GM19372 (cell line): Measurements from ENCODE around the gene MIAT.
"Not testable (repeated sequence)": the region's sequence is repeated elsewhere in the genome, so short reads cannot be mapped to it uniquely, and the experiment has no call there.

Experiments
- ATAC-seq: cut with Tn5 transposase; IDR thresholded peaks from one replicate; pipeline ENCODE4 v1.9.1; 2021; ENCODE audit warnings: mild to moderate bottlenecking, low read depth, moderate library complexity; ENCODE audit not compliant: unreplicated experiment

MIAT gene

DNA sequence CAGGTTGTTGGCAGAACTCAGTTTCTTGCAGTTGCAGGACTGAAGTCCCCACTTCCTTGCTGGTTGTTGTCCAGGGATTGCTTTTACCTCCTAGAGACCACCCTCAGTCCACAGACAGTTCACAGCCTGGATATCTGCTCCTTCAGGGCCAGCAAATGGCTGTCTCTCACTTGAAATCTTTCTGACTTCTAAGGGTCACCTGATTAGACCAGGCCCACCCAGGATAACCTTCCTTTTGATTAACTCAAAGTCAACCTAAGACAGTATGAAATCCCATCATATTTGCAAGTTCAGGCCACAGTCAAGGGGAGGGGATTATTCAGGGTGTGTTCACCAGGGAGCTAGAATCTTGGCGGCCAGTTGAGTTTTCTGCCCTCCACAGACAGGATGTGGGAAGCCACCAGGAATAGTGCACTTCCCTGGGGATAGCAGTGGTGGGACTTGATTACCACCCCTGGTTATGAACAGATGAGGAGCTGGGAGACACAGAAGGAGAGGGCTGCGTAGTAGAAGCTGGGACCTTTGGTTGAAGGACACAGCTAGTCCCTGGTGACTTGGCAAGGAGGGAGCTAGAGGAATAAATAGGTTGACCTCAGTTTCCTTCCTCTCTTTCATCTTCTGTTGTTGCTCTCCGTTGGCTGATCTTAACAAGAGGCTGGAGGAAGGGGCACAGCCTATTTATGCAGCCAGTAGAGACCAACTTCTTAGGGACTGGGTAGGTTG lies 33.4 kb downstream of the MIAT start:
- ATAC-seq: no peak

DNA sequence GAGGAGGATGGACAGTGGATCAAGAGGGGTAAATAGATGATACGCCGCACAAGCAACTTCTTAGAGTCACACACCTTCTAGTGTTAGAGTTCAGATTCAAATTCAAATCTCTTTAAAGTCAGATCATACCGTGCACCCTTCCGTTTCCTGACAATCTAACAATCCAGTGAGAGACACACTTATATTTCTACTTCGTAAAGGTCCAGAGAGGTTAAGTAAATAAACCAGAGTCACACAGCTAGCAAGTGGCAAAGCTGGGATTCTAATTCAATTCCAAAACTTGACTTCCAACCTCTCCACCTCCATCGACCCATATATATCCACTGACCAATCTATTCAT lies 34.0 kb downstream of the MIAT start:
- ATAC-seq: no peak

- ATAC-seq: no peak
Observed at GRCh38 chr22:26692215-26692614, 34.8 kb downstream of the MIAT start.

- no peak for ATAC-seq
Observed at GRCh38 chr22:26697151-26697550, 39.8 kb downstream of the MIAT start.

GRCh38 chr22:26700462-26700861 lies 43.1 kb downstream of the MIAT start:
- ATAC-seq: no peak

- ATAC-seq: no peak
Observed at GRCh38 chr22:26700886-26701285, 43.5 kb downstream of the MIAT start.

- no peak for ATAC-seq
Observed at GRCh38 chr22:26701323-26701722, 43.9 kb downstream of the MIAT start.

DNA sequence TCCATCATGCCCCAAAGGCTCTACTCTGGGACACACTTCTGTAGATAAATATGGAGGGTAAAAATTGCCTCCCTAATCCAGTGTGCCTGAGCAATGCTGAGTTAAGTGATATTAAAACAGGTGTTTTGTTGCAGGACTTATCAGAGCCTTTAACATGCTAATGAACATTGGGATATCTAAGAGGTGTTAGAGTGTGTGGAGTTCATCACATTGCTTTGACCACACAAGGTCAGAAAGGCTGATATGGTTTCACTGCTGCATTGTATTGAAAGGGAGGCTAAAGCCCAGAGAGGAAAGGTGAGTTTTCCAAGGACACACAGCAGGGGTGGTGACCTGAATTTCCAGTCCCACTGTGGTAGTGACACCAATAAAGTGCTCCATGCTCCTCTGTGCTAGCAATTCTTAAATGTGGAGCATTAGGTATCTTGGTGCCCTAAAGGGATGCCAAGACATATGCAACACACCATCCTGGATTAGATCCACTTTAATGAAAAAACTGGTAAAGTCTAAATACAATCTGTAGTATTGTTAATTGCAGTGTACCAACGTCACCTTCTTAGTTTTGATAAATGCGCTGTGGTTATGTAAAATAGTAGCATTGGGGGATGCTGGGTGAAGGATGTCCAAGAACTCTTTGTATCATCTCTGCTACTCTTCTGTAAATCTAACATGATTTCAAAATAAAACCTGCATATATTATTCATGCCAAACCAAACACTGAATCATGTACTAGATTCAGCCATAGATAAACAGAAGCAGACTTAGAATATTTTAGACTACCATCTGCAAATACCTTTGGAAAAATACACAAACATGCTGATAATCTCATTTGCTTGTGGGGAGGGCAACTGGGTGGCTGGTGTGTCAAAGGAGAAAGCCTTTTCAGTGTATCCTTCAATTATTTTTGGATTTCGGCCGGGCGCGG lies 45.8 kb downstream of the MIAT start:
- ATAC-seq: no peak

DNA sequence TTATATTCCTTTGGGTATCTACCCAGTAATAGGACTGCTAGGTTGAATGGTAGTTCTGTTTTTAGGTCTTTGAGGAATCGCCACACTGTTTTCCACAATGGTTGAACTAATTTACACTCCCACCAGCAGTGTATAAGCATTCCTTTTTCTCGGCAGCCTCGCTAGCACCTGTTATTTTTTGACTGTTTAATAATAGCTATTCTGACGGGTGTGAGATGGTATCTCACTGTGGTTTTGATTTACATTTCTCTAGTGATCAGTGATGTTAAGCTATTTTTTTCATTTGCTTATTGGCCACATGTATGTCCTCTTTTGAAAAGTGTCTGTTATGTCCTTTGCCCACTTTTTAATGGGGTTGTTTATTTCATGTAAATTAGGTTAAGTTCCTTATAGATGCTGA lies 48.0 kb downstream of the MIAT start:
- not testable (repeated sequence) for ATAC-seq

- ATAC-seq: no peak
Observed at GRCh38 chr22:26707090-26707489, 49.7 kb downstream of the MIAT start.

DNA sequence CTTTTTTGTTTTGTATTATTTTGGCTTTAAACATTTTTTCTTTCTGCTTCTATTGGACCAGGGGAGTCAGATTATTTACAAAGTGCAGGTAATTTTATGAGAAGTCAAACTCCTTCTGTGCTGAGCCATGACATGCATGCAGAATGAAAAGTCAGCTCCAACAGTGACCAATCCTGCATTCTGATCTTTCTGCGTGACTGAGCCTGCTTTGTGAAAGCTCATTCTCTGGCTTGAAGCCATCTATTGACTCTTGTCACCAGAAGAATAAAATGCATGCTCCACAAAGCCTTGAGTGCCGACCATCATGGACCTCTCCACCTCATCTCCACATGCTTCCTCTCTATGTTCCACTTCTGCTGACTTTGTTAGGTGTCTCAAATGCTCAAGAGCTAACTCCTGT lies 50.2 kb downstream of the MIAT start:
- ATAC-seq: no peak

DNA sequence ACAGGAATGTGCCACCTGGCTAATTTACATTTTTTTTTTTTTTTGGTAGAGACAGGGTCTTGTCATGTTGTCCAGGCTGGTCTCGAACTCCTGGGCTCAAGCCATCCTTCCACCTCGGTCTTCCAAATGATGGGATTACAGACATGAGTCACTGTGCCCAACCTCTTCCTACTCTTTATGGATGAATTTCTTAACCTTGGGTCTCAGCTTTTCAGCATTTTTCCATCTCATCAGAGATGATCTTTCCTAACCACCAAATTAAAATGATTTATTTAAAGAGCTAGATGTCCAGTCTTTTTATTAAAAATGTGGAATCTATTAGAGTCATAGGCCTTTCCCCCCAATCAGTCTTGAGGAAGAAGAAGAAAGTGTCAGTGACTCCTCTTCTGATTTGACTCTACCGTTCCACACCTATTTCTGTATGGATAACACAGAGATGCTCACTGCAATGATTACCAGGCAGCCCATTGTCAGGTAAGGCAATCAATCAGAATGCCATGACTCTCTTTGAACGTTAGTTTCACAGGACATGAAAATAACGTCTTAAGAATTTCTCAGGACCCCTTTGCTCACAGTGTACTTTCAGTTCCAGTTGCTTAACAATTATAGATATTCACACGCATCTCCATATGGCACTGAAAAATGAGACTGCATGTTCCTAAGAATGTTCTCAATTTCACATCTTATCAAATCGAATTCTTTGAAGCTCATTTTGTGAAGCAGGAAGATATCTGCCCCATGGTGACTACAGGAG lies 51.0 kb downstream of the MIAT start:
- no peak for ATAC-seq

- no peak for ATAC-seq
Observed at GRCh38 chr22:26709617-26710390, 52.4 kb downstream of the MIAT start.

DNA sequence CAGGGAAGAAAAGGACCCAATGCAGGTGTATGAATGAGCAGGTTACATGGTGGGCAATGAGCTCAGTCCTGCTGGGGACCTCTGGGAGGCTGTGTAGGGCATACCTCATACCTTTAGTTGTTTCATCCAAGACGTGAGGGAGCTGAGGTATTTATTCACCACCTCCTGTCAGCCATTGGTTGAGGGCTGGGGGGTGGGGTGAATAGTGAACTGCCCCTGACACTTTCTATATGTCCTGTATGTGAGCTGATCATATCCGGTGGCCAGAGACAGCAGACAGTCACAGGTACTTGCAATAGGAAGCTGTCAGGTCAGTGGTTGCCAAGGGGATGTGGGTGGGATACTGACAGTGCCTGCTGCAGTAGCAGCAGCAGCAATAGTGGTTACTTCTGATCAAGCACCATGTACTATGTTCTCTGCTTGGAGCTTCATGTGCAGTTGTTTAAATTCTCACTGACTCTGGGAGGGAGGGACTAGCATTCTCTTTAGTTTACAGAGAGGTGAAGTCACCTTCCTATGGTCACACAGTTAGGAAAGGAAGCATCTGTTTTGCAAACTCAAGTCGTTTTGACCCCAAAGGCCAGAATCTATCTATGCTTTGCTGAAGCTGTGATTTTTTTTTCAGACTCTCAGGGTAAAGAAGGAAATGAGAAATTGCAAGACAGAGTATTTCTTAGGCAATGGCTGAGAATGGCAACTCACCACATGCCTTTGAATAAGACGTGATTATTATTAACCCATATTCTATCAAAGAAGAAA lies 54.0 kb downstream of the MIAT start:
- no peak for ATAC-seq

- ATAC-seq: no peak
Observed at GRCh38 chr22:26712158-26712557, 54.8 kb downstream of the MIAT start.

DNA sequence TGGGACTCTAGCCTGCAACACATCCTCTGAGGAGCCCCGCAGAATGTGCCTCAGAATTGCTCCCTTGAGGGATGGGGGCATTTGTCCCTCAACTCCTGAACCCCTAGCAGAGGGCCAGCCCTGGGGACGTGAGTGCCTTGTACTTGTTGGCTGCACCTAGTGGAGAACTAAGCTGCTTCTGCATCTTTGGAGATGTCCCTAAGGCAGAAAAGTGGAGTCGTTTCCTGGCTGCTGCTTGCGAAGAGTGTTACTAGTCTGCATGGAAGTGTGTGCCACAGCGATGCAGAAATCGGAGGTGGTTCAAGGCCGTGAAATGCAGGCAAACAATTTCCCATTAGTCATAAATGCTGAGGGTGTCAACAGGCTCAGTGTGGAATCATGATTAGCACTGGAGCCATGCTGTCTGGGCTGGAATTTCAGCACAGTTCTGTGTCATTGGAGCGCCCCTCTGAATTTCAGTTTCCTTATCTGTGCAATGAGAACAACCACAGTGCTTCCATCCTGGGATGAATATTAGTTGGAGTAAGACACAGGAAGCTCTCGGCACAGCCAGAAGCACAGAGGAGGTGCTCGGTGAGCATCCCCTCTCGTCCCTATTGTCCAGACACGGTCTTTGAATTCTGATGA lies 56.5 kb downstream of the MIAT start:
- ATAC-seq: no peak

GRCh38 chr22:26714971-26715370 lies 57.6 kb downstream of the MIAT start:
- ATAC-seq: no peak

DNA sequence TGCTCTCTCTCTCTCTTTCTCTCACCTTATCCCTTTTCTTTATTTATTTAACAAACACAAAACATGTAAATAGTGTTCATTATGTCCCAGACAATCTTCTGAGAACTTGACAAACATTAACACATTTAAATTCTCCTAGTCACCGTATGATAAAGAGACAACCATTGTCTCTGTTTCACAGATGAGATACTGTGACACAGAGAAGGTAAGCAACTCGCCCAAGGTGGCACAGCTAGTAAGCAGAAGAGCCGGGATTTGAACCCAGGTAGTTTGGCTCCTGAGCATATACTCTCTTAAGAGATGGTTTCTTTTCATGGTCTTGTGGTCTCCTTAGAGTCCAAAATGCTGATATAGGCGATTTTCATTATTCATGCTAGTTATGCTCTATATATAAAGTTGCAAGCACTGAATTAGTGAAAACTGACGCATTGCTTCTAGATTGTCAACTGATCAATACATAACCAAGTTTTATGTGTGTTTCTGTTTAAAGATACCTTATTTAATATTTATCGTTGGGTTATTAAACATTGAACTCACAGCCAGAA lies 58.1 kb downstream of the MIAT start:
- no peak for ATAC-seq

GRCh38 chr22:26718488-26718887 lies 61.1 kb downstream of the MIAT start:
- no peak for ATAC-seq
